Parathyroid adenoma (tissue), 2 donors: ENCODE measurements around the gene ZSWIM1.

Source experiments
- H2AFZ ChIP-seq: fragments of 300-600 bp; sonication (generic); one replicate; pipeline ENCODE4 v1.7.0; 2017; ENCODE audit warnings: antibody characterized with exemption, mild to moderate bottlenecking
- H3K27ac ChIP-seq: fragments of 300-600 bp; sonication (generic); one replicate; pipeline ENCODE4 v1.7.0; 2017
- H3K27me3 ChIP-seq: fragments of 300-600 bp; sonication (generic); one replicate; pipeline ENCODE4 v1.7.0; 2017; ENCODE audit warnings: low read length; ENCODE audit not compliant: control insufficient read depth, insufficient read depth
- H3K36me3 ChIP-seq: fragments of 300-600 bp; sonication (generic); one replicate; pipeline ENCODE4 v1.7.0; 2017; ENCODE audit warnings: low read length; ENCODE audit not compliant: control insufficient read depth, insufficient read depth
- H3K4me1 ChIP-seq: fragments of 300-600 bp; sonication (generic); one replicate; pipeline ENCODE4 v1.7.0; 2017; ENCODE audit warnings: control low read depth
- H3K4me2 ChIP-seq: fragments of 300-600 bp; sonication (generic); one replicate; pipeline ENCODE4 v1.7.0; 2017; ENCODE audit warnings: low read length
- H3K4me3 ChIP-seq: fragments of 300-600 bp; sonication (generic); one replicate; pipeline ENCODE4 v1.7.0; 2017; ENCODE audit warnings: low read depth, low read length
- H3K79me2 ChIP-seq: fragments of 300-600 bp; sonication (generic); one replicate; pipeline ENCODE4 v1.7.0; 2017; ENCODE audit warnings: control low read depth
- H3K9ac ChIP-seq: fragments of 300-600 bp; sonication (generic); one replicate; pipeline ENCODE4 v1.7.0; 2017; ENCODE audit warnings: mild to moderate bottlenecking
- H3K9me3 ChIP-seq: fragments of 300-600 bp; sonication (generic); one replicate; pipeline ENCODE4 v1.7.0; 2017; ENCODE audit warnings: low read length; ENCODE audit not compliant: control insufficient read depth
- CTCF ChIP-seq: fragments of 300-600 bp; sonication (generic); IDR thresholded peaks from one replicate; pipeline ENCODE4 v1.7.0; 2017; ENCODE audit warnings: antibody characterized with exemption, mild to moderate bottlenecking
- donor health status: primary hyperparathyroidism.

The ZSWIM1 gene

GRCh38 chr20:45848421-45848820, 32.6 kb upstream of the ZSWIM1 start:
- Histone ChIP-seq H2AFZ (no peak overlapping the region), H3K9me3 (no peaks in the 10 kb centered on the region), H3K27ac (no peak overlapping the region), H3K4me2 (no peak overlapping the region), H3K9ac (no peak overlapping the region), H3K36me3 (no peaks in the 10 kb centered on the region), H3K27me3 (no peaks in the 10 kb centered on the region), H3K79me2 (peaks cover 12% of the 10 kb centered on the region), H3K4me3 (no peak overlapping the region), H3K4me1 (no peaks in the 10 kb centered on the region)
- no peak for TF ChIP-seq CTCF

- Histone ChIP-seq H3K9ac (no peak overlapping the region), H3K9me3 (no peaks in the 10 kb centered on the region), H3K4me2 (no peak overlapping the region), H3K27me3 (no peaks in the 10 kb centered on the region), H3K4me3 (no peak overlapping the region), H3K4me1 (no peaks in the 10 kb centered on the region), H2AFZ (no peak overlapping the region), H3K79me2 (peaks cover 12% of the 10 kb centered on the region), H3K36me3 (no peaks in the 10 kb centered on the region), H3K27ac (no peak overlapping the region)
- no peak for TF ChIP-seq CTCF
Observed at GRCh38 chr20:45848969-45849582, 32.0 kb upstream of the ZSWIM1 start.

GRCh38 chr20:45850238-45850637, 30.8 kb upstream of the ZSWIM1 start:
- Histone ChIP-seq H3K36me3 (no peaks in the 10 kb centered on the region), H3K9ac (no peak overlapping the region), H3K4me1 (no peaks in the 10 kb centered on the region), H3K9me3 (no peaks in the 10 kb centered on the region), H2AFZ (no peak overlapping the region), H3K4me2 (no peak overlapping the region), H3K79me2 (peaks cover 21% of the 10 kb centered on the region), H3K27ac (no peak overlapping the region), H3K27me3 (no peaks in the 10 kb centered on the region), H3K4me3 (no peak overlapping the region)
- no peak for TF ChIP-seq CTCF

GRCh38 chr20:45850926-45851325, 30.1 kb upstream of the ZSWIM1 start:
- Histone ChIP-seq H3K4me3 (no peak overlapping the region), H3K36me3 (no peaks in the 10 kb centered on the region), H3K27ac (no peak overlapping the region), H3K4me1 (no peaks in the 10 kb centered on the region), H3K4me2 (peak overlapping the region; percentile 14), H3K9me3 (no peaks in the 10 kb centered on the region), H3K27me3 (no peaks in the 10 kb centered on the region), H3K79me2 (peaks cover 25% of the 10 kb centered on the region), H3K9ac (no peak overlapping the region), H2AFZ (no peak overlapping the region)
- TF ChIP-seq CTCF: no peak

DNA sequence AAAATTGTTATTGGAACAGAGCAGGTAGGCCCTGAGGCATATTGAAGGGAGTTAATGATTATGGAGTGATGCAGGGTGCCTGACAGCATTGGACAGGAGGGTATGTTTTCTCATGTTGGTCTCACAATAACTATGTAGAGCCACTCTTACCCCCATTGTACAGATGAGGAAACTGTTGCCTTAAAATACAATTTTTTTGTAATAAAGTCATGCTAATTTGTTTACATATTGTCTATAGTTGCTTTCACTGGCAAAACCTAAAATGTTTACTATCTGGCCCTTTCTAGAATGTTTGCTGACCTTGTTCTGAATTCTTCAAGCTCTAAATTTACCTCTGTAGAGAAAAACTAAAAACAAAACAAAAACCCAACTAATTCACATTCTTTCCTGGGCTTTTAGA, 29.5 kb upstream of the ZSWIM1 start:
- no peaks in the 10 kb centered on the region for H3K36me3 ChIP-seq
- H3K9me3 ChIP-seq: no peaks in the 10 kb centered on the region
- no peak for TF ChIP-seq CTCF
- H3K4me2 ChIP-seq: no peak overlapping the region
- H3K79me2 ChIP-seq: peaks cover 28% of the 10 kb centered on the region
- H2AFZ ChIP-seq: no peak overlapping the region
- H3K27me3 ChIP-seq: no peaks in the 10 kb centered on the region
- H3K4me1 ChIP-seq: peaks cover 4% of the 10 kb centered on the region
- H3K9ac ChIP-seq: no peak overlapping the region
- no peak overlapping the region for H3K27ac ChIP-seq
- H3K4me3 ChIP-seq: no peak overlapping the region
